ENCODE data around the gene DALRD3.

GRCh38 chr3:49015765-49016164 is 2.6 kb downstream of the DALRD3 start:
- TF ChIP-seq CTCF (IDR thresholded peaks at IDR 0.05; ENCODE audit: insufficient read depth, low read depth, low read length) (no peak), EZH2 (IDR thresholded peaks at IDR 0.05; ENCODE audit: insufficient read depth, low read length) (no peak)

Measured in astrocyte (in vitro differentiated cells and primary cell).